HG02588 (cell line): ENCODE measurements around the gene WWOX.

Experiments
- ATAC-seq: cut with Tn5 transposase; IDR thresholded peaks from one replicate; pipeline ENCODE4 v1.9.1; 2021; ENCODE audit warnings: mild to moderate bottlenecking, moderate library complexity; ENCODE audit not compliant: unreplicated experiment

Gene WWOX

GRCh38 chr16:78552106-78552675 lies 452.7 kb downstream of the WWOX start:
- ATAC-seq, result no peak

GRCh38 chr16:78552716-78553115 lies 453.3 kb downstream of the WWOX start:
- ATAC-seq, result no peak

GRCh38 chr16:78553268-78554039 lies 454.0 kb downstream of the WWOX start:
- no peak for ATAC-seq

GRCh38 chr16:78556421-78556820 lies 457.0 kb downstream of the WWOX start:
- no peak for ATAC-seq

GRCh38 chr16:78560997-78561396 lies 461.5 kb downstream of the WWOX start:
- no peak for ATAC-seq

GRCh38 chr16:78562111-78562510 lies 462.7 kb downstream of the WWOX start:
- no peak for ATAC-seq

GRCh38 chr16:78562650-78563049 lies 463.2 kb downstream of the WWOX start:
- ATAC-seq, result no peak

GRCh38 chr16:78563905-78564304 lies 464.5 kb downstream of the WWOX start:
- ATAC-seq, result no peak

- ATAC-seq, result no peak
These were observed 467.1 kb downstream of the WWOX start for GRCh38 chr16:78566397-78567073.

GRCh38 chr16:78570399-78571141 lies 471.1 kb downstream of the WWOX start:
- ATAC-seq, result no peak

GRCh38 chr16:78571434-78571833 lies 472.0 kb downstream of the WWOX start:
- no peak for ATAC-seq

GRCh38 chr16:78571898-78572358 lies 472.5 kb downstream of the WWOX start:
- ATAC-seq, result no peak

GRCh38 chr16:78574571-78574970 lies 475.1 kb downstream of the WWOX start:
- ATAC-seq, result no peak

- no peak for ATAC-seq
These were observed 477.5 kb downstream of the WWOX start for GRCh38 chr16:78576941-78577340.

GRCh38 chr16:78577630-78578029 lies 478.2 kb downstream of the WWOX start:
- ATAC-seq, result no peak

GRCh38 chr16:78579020-78579419 lies 479.6 kb downstream of the WWOX start:
- no peak for ATAC-seq

- ATAC-seq, result no peak
These were observed 484.0 kb downstream of the WWOX start for GRCh38 chr16:78583441-78583840.

GRCh38 chr16:78584213-78584860 lies 484.9 kb downstream of the WWOX start:
- no peak for ATAC-seq

GRCh38 chr16:78584991-78585390 lies 485.5 kb downstream of the WWOX start:
- ATAC-seq, result no peak

GRCh38 chr16:78589331-78589730 lies 489.9 kb downstream of the WWOX start:
- ATAC-seq, result no peak

GRCh38 chr16:78591682-78592103 lies 492.2 kb downstream of the WWOX start:
- ATAC-seq, result no peak
